SK-N-SH (cell line): ENCODE results near the gene EFS. TPM values are rescaled to one million over a fixed set of nuclear protein-coding genes. Genes with fewer than 3 reads are reported as not detected.

Experiments
- CTCF ChIA-PET: fragments of 300-600, 350-600 bp; formaldehyde crosslinking; extraction: SDS; loops from one replicate; lab custom pipeline; 2021; lab: Yijun Ruan, JAX
- POLR2A ChIA-PET: fragments of 350-600 bp; sonication (Branson Sonifier 250); formaldehyde crosslinking; extraction: SDS; loops from one replicate; lab custom pipeline; 2020; ENCODE audit warnings: antibody characterized with exemption, inconsistent platforms; lab: Yijun Ruan, JAX
- DNase-seq: peaks from one replicate; pipeline ENCODE4 v3.0.0; 2012
- H2AFZ ChIP-seq: fragments of 200-600 bp; sonication (generic); 2 replicates; pipeline ENCODE4 v1.8.1; 2016; ENCODE audit warnings: antibody characterized with exemption, mild to moderate bottlenecking, low read depth
- H3F3A ChIP-seq: fragments of 200-600 bp; sonication (generic); replicated peaks from 2 replicates; pipeline ENCODE3; 2016; ENCODE audit warnings: antibody characterized with exemption, mild to moderate bottlenecking; ENCODE audit not compliant: insufficient read depth
- H3K27ac ChIP-seq, 2 experiments: fragments of 200-500 bp in 1 of 2; fragments of 200-600 bp in 1 of 2; sonication (Bioruptor generic) in 1 of 2; sonication (generic), shearing (Covaris generic) in 1 of 2; 2 replicates each; pipeline versions ENCODE4 v1.5.1 to v1.6.1; 2014 to 2016; ENCODE audit warnings: low read depth in 2 of 2, inconsistent platforms in 1 of 2, low read length in 1 of 2, mild to moderate bottlenecking in 1 of 2, mixed read lengths in 1 of 2
- H3K27me3 ChIP-seq: fragments of 200-600 bp; sonication (generic), shearing (Covaris generic); 2 replicates; pipeline ENCODE4 v1.6.1; 2016; ENCODE audit warnings: mixed run types; ENCODE audit not compliant: insufficient read depth
- H3K36me3 ChIP-seq, 2 experiments: fragments of 200-500 bp in 1 of 2; fragments of 200-600 bp in 1 of 2; sonication (Bioruptor generic) in 1 of 2; sonication (generic) in 1 of 2; replicated peaks in 1 of 2; 2 replicates each; pipeline versions ENCODE3 to v1.5.1; 2014 to 2016; ENCODE audit warnings: low read length in 1 of 2, mild to moderate bottlenecking in 1 of 2; ENCODE audit not compliant: insufficient read depth in 2 of 2, control insufficient read depth in 1 of 2
- H3K4me1 ChIP-seq, 2 experiments: fragments of 200-500 bp in 1 of 2; fragments of 200-600 bp in 1 of 2; sonication (Bioruptor generic) in 1 of 2; sonication (generic), shearing (Covaris generic) in 1 of 2; 2 replicates each; pipeline versions ENCODE4 v1.5.1 to v1.6.1; 2014 to 2016; ENCODE audit warnings: low read depth in 1 of 2, low read length in 1 of 2, mixed run types in 1 of 2; ENCODE audit not compliant: insufficient read depth in 2 of 2, control insufficient read depth in 1 of 2
- H3K4me2 ChIP-seq: fragments of 200-600 bp; sonication (generic), shearing (Covaris generic); 2 replicates; pipeline ENCODE4 v1.6.1; 2017; ENCODE audit warnings: mixed run types
- H3K4me3 ChIP-seq, 2 experiments: fragments of 200-500 bp in 1 of 2; fragments of 200-600 bp in 1 of 2; sonication (Bioruptor generic) in 1 of 2; sonication (generic), shearing (Covaris generic) in 1 of 2; 2 replicates each; pipeline versions ENCODE4 v1.5.1 to v1.8.1; 2014 to 2016; ENCODE audit warnings: low read depth in 2 of 2, inconsistent platforms in 1 of 2, low read length in 1 of 2, mild to moderate bottlenecking in 1 of 2, mixed read lengths in 1 of 2, moderate library complexity in 1 of 2
- H3K79me2 ChIP-seq: fragments of 200-600 bp; sonication (generic); 2 replicates; pipeline ENCODE4 v1.8.1; 2017; ENCODE audit warnings: mild to moderate bottlenecking; ENCODE audit not compliant: insufficient read depth
- H3K9ac ChIP-seq: fragments of 200-600 bp; sonication (generic); 2 replicates; pipeline ENCODE4 v1.6.1; 2017; ENCODE audit warnings: mixed run types
- H3K9me2 ChIP-seq: fragments of 200-600 bp; sonication (generic); 2 replicates; pipeline ENCODE4 v1.6.1; 2017; ENCODE audit warnings: mixed run types
- H3K9me3 ChIP-seq: fragments of 200-600 bp; sonication (generic); 2 replicates; pipeline ENCODE4 v1.6.1; 2017; ENCODE audit warnings: mixed run types, mild to moderate bottlenecking, moderate library complexity
- H4K20me1 ChIP-seq: fragments of 200-600 bp; sonication (generic); 2 replicates; pipeline ENCODE4 v1.6.1; 2017; ENCODE audit warnings: mild to moderate bottlenecking, mixed run types; ENCODE audit not compliant: insufficient read depth
- ELF1 ChIP-seq: IDR thresholded peaks from 2 replicates; pipeline ENCODE4 v1.4.0; 2012
- EZH2phosphoT487 ChIP-seq: fragments of 200-600 bp; sonication (generic); IDR thresholded peaks from 2 replicates; pipeline ENCODE4 v1.6.1; 2017; ENCODE audit warnings: low read depth, mixed run types, mild to moderate bottlenecking, antibody characterized with exemption, moderate library complexity, borderline replicate concordance
- FOXJ3 ChIP-seq: sonication (generic); formaldehyde crosslinking; IDR thresholded peaks from 2 replicates; pipeline ENCODE4 v1.5.1; 2020; ENCODE audit warnings: mild to moderate bottlenecking, missing genetic modification reagents
- JUND ChIP-seq: IDR thresholded peaks from 2 replicates; pipeline ENCODE4 v1.4.0; 2012
- MAX ChIP-seq: IDR thresholded peaks from 2 replicates; pipeline ENCODE4 v1.4.0; 2012; ENCODE audit warnings: low read depth
- MEF2A ChIP-seq: IDR thresholded peaks from 2 replicates; pipeline ENCODE4 v1.4.0; 2012; ENCODE audit warnings: low read depth, borderline replicate concordance
- MXI1 ChIP-seq: IDR thresholded peaks from 2 replicates; pipeline ENCODE4 v1.6.1; 2012; ENCODE audit warnings: mild to moderate bottlenecking, low read depth, low read length, improper control_type of control experiment
- POLR2AphosphoS5 ChIP-seq: IDR thresholded peaks from 2 replicates; pipeline ENCODE4 v1.6.1; 2012; ENCODE audit warnings: low read depth, low read length
- RCOR1 ChIP-seq: fragments of 150-350 bp; IDR thresholded peaks from 2 replicates; pipeline ENCODE4 v1.6.1; 2017; ENCODE audit warnings: antibody characterized with exemption, low read length
- REST ChIP-seq: IDR thresholded peaks from 2 replicates; pipeline ENCODE4 v1.6.1; 2012; ENCODE audit warnings: mild to moderate bottlenecking, low read depth, low read length, moderate library complexity
- RFX5 ChIP-seq: IDR thresholded peaks from 2 replicates; pipeline ENCODE4 v1.6.1; 2012; ENCODE audit warnings: mild to moderate bottlenecking, improper control_type of control experiment, low read length
- SIN3A ChIP-seq: IDR thresholded peaks from 2 replicates; pipeline ENCODE4 v1.6.1; 2012; ENCODE audit warnings: low read depth, mild to moderate bottlenecking, low read length, moderate library complexity, borderline replicate concordance
- SMC3 ChIP-seq: IDR thresholded peaks from 2 replicates; pipeline ENCODE4 v1.6.1; 2012; ENCODE audit warnings: low read depth, low read length, improper control_type of control experiment
- YY1 ChIP-seq: IDR thresholded peaks from 2 replicates; pipeline ENCODE4 v1.4.0; 2012; ENCODE audit warnings: low read depth, mild to moderate bottlenecking
- WGBS: methylation state at CpG from one replicate; pipeline ENCODE4 v1.1.6; 2017; ENCODE audit warnings: low lambda C conversion rate; 5-methylcytosine and 5-hydroxymethylcytosine counted together
- polyA plus RNA-seq, 3 experiments: library from polyadenylated mRNA; depleted of rRNA; stranded (reverse); fragments of >200 nt; gene quantifications; 2 replicates each; pipeline ENCODE4 v1.2.3, GENCODE V29; 2012
- TF ChIP-seq, protein P1 (sequence below): fragments of 200-600 bp; sonication (generic); IDR thresholded peaks from 2 replicates; pipeline ENCODE4 v1.6.1; 2017; ENCODE audit warnings: antibody characterized with exemption, mild to moderate bottlenecking, moderate library complexity

Gene EFS
- polyA plus RNA-seq, 1 of the 3 experiments (the other 2 are of a cell fraction), result 4.4 TPM

- Histone ChIP-seq H3K79me2 (no peaks in the 10 kb centered on the region), H3K27me3 (no peaks in the 10 kb centered on the region; the same call in none of the 2 replicates), H2AFZ (no peak overlapping the region), H3K9me2 (no peaks in the 10 kb centered on the region), H3K36me3 (no peaks in the 10 kb centered on the region), H3K9ac (no peak overlapping the region), H3K4me2 (no peak overlapping the region), H3K27ac (no peak overlapping the region), H4K20me1 (no peaks in the 10 kb centered on the region), H3F3A (no peaks in the 10 kb centered on the region), H3K4me3 (no peak overlapping the region), H3K4me1 (peaks cover 0 to 3% of the 10 kb centered on the region in 2 experiments; a peak in 1 of 4 replicates), H3K9me3 (no peaks in the 10 kb centered on the region)
- TF ChIP-seq REST, result no peak
- no peak for TF ChIP-seq YY1
- no peak for TF ChIP-seq POLR2AphosphoS5
- TF ChIP-seq MAX, result no peak
- no peak for TF ChIP-seq ELF1
- TF ChIP-seq MEF2A, result no peak
- TF ChIP-seq FOXJ3, result no peak
- no peak for TF ChIP-seq RCOR1
- TF ChIP-seq SIN3A, result no peak
- no peak for TF ChIP-seq JUND
- no peak for TF ChIP-seq SMC3
- no peak for TF ChIP-seq RFX5
- TF ChIP-seq, protein P1, sequence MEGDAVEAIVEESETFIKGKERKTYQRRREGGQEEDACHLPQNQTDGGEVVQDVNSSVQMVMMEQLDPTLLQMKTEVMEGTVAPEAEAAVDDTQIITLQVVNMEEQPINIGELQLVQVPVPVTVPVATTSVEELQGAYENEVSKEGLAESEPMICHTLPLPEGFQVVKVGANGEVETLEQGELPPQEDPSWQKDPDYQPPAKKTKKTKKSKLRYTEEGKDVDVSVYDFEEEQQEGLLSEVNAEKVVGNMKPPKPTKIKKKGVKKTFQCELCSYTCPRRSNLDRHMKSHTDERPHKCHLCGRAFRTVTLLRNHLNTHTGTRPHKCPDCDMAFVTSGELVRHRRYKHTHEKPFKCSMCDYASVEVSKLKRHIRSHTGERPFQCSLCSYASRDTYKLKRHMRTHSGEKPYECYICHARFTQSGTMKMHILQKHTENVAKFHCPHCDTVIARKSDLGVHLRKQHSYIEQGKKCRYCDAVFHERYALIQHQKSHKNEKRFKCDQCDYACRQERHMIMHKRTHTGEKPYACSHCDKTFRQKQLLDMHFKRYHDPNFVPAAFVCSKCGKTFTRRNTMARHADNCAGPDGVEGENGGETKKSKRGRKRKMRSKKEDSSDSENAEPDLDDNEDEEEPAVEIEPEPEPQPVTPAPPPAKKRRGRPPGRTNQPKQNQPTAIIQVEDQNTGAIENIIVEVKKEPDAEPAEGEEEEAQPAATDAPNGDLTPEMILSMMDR, result no peak
- TF ChIP-seq MXI1, result no peak
- no peak for TF ChIP-seq EZH2phosphoT487
- DNase-seq, result no peak
- POLR2A ChIA-PET, result no interaction called here
- CTCF ChIA-PET, result interaction anchor here (0.8 to 8.2 kb wide), 3 partner anchors 50 to 257 kb away, joined by 3 to 179 read pairs (median 3); partner anchors contain the start of gene PABPN1
- WGBS, result 67% methylated on average over 7 of the region's 11 CpGs
These were observed 12.2 kb upstream of the EFS start for GRCh38 chr14:23377198-23377550.
